ENCODE measurements around the gene SLIT3. TPM values are rescaled to one million over a fixed set of nuclear protein-coding genes. Genes with fewer than 3 reads are reported as not detected.
"Not testable (repeated sequence)": the region's sequence is repeated elsewhere in the genome, so short reads cannot be mapped to it uniquely, and the experiment has no call there.

Gene SLIT3
- total RNA-seq, 1 experiment from 2014 or later = under 0.01 TPM

- no peak for DNase-seq (ENCODE audit: low read depth)
These were observed 646.7 kb downstream of the SLIT3 start for GRCh38 chr5:168654211-168654721.

GRCh38 chr5:168653626-168654025, 647.3 kb downstream of the SLIT3 start:
- no peak for DNase-seq (ENCODE audit: low read depth)

- DNase-seq (ENCODE audit: low read depth) = peak; percentile 77
These were observed 649.3 kb downstream of the SLIT3 start for GRCh38 chr5:168651648-168652047.

- DNase-seq (ENCODE audit: low read depth) = peak; percentile 52
These were observed 651.6 kb downstream of the SLIT3 start for GRCh38 chr5:168649306-168649705.

- no peak for DNase-seq (ENCODE audit: low read depth)
These were observed 652.4 kb downstream of the SLIT3 start for GRCh38 chr5:168648576-168648975.

GRCh38 chr5:168648016-168648415, 652.9 kb downstream of the SLIT3 start:
- no peak for DNase-seq (ENCODE audit: low read depth)

- no peak for DNase-seq (ENCODE audit: low read depth)
These were observed 653.9 kb downstream of the SLIT3 start for GRCh38 chr5:168647083-168647482.

- no peak for DNase-seq (ENCODE audit: low read depth)
These were observed 654.6 kb downstream of the SLIT3 start for GRCh38 chr5:168646335-168646734.

- no peak for DNase-seq (ENCODE audit: low read depth)
These were observed 655.7 kb downstream of the SLIT3 start for GRCh38 chr5:168645195-168645594.

- DNase-seq (ENCODE audit: low read depth) = no peak
These were observed 658.9 kb downstream of the SLIT3 start for GRCh38 chr5:168642019-168642418.

GRCh38 chr5:168638846-168639245, 662.1 kb downstream of the SLIT3 start:
- not testable (repeated sequence) for DNase-seq (ENCODE audit: low read depth)

GRCh38 chr5:168637793-168638192, 663.1 kb downstream of the SLIT3 start:
- no peak for DNase-seq (ENCODE audit: low read depth)

- no peak for DNase-seq (ENCODE audit: low read depth)
These were observed 663.7 kb downstream of the SLIT3 start for GRCh38 chr5:168637281-168637680.

- DNase-seq (ENCODE audit: low read depth) = not testable (repeated sequence)
These were observed 670.0 kb downstream of the SLIT3 start for GRCh38 chr5:168630958-168631357.

GRCh38 chr5:168624850-168625364, 676.0 kb downstream of the SLIT3 start:
- DNase-seq (ENCODE audit: low read depth) = no peak

- no peak for DNase-seq (ENCODE audit: low read depth)
These were observed 680.1 kb downstream of the SLIT3 start for GRCh38 chr5:168620807-168621206.

GRCh38 chr5:168614661-168615060, 686.3 kb downstream of the SLIT3 start:
- DNase-seq (ENCODE audit: low read depth) = no peak

- DNase-seq (ENCODE audit: low read depth) = no peak
These were observed 686.9 kb downstream of the SLIT3 start for GRCh38 chr5:168613996-168614395.

- no peak for DNase-seq (ENCODE audit: low read depth)
These were observed 687.5 kb downstream of the SLIT3 start for GRCh38 chr5:168613396-168613795.

- no peak for DNase-seq (ENCODE audit: low read depth)
These were observed 687.9 kb downstream of the SLIT3 start for GRCh38 chr5:168612996-168613395.

GRCh38 chr5:168612123-168612522, 688.8 kb downstream of the SLIT3 start:
- DNase-seq (ENCODE audit: low read depth) = no peak

Measured in LHCN-M2 (cell line).